GM18907 (cell line): Measurements from ENCODE around the gene FADS6.
"Not testable (repeated sequence)": the region's sequence is repeated elsewhere in the genome, so short reads cannot be mapped to it uniquely, and the experiment has no call there.

ENCODE experiments used
- ATAC-seq: cut with Tn5 transposase; IDR thresholded peaks from one replicate; pipeline ENCODE4 v1.9.1; 2021; ENCODE audit warnings: mild to moderate bottlenecking, moderate library complexity; ENCODE audit not compliant: unreplicated experiment

The FADS6 gene

DNA sequence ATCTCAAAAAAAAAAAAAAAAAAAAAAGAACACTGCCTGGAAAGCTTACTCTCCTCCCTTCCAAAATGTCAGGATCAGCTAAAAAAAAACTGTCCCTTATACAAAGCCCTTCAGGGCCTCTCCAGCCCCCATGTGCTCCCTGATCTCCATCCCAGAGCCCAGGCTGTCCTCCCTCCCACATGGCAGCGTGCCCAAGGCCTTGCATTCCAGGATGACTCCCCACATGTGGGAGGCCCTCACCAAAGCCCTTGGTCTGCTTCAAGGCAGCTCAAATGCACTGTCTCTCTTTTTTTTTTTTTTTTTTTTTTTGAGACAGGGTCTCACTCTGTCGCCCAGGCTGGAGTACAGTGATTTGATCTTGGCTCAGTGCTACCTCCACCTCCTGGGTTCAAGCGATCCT lies 22.9 kb downstream of the FADS6 start:
- no peak for ATAC-seq

DNA sequence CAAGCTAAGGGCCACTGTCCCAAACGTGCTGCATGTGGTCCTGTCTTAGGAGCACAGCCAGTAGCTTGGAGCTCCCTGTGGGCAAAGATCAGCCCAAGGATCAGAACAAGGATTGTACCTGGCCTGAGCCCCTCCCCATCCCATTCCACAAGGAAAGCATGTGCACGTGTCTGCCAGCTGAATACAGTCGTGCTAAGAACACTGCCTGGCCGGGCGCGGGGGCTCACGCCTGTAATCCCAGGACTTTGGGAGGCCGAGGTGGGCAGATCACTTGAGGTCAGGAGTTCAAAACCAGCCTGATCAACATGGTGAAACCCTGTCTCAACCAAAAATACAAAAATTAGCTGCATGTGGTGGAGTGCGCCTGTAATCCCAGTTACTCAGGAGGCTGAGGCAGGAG lies 23.4 kb downstream of the FADS6 start:
- not testable (repeated sequence) for ATAC-seq

DNA sequence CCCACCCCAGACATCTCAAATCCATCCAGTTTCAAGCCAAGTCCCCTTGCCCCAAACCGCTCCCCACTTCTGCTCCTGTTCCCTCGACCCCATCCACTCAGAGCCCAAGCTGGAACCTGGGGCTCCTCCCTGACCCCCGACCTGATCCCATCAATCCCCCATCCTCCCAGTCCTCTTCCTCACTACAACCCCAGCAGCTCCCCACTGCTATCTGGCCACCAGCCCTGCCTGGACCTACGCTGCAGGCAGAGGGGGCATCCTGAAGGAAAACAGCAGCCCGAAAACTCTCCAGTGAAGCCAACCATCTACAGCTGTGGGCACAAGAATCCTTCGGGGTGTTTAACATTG lies 24.6 kb downstream of the FADS6 start:
- ATAC-seq, result no peak

DNA sequence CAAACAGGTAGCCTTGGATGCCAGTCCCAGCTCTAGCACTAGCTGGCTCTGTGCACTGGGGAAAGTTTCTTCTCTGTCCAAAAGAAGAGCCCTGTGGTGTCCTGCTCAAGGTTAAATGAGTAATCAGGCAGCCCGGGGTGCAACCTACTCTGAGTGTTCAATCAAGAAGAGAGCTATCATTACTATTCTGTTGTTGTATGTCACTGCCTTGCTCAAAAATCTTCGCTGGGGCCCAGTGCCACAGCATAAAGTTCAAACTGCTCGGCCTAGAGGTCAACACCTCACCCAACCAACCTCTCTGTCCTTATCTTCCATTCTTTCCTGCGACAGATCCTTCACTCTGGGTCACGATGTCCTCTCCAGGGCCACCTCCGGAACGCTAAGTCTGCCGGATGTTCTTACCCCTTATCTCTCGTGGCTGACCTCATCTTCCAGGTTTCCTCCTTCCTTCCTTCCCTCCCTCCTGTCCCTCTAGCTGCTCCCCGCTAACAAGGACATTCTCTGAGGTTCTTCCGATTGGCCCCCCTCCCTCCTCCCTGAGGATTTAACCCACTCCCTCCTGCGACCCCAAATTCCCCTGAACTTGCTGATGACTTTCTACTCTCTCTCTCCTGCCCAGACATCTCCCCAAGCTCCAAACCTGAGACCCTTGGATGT lies 25.1 kb downstream of the FADS6 start:
- ATAC-seq, result no peak

DNA sequence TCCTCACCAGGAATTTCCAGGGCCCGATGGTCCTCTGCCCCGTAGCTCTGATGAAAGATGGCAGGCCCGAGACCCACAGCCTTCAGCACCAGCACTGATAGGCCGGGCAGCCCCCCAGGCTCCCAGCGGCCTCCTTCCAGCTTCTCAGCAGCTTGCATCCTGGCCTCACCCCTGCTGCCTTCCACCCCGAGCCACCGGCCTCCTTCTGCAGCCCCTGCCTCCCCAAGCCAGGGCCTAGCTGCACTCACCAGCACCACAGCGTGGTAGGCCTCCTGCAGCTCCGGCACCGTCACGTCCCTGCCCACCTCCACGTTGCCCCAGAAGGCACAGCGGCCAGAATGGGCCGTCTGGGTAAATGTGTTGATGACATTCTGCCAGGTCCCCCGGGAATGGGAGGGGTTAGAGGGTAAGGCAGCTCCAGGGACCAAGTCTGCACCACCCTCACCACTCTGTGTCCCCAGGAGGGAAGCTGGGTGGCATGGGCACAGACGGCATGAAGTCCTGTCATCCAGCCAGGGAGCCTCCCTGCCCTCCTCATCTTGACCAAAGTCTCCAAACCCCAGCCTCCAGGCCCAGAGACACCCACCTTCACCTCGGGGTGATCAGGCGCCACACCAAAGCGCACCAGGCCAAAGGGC lies 27.1 kb downstream of the FADS6 start:
- ATAC-seq, result no peak

DNA sequence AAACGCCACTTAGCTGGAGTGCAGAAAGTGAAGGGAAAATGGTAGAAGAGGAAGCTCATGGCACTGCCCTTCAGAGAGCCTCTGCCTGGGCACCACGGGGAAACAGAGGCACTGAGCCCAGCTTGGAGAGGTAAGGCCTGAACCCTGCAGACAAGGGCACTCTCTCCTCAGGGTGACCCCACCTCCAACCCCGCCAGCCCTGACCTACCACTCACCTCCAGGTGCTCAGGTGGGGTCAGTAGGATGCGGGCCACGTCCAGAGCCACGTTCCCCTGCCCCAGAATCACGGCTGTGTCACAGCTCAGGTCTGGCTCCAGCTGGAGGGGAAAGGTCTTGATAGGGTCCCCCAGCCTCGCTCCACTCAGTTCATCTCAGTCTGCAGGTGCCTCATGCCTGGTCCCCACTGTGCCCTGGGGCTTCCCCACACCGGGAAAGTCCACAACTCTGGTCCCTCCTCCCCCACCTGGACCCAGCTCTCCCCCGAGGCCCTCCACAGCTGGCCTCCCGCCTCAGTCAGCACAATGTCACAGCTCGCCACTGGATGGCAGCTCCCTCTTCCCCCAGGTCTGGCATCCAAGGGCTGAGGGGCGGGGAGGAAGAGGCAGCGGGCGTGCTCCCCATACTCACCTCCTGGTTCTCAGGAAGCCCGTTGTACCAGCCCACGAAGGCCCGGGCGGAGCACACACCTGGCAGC lies 27.8 kb downstream of the FADS6 start:
- no peak for ATAC-seq

DNA sequence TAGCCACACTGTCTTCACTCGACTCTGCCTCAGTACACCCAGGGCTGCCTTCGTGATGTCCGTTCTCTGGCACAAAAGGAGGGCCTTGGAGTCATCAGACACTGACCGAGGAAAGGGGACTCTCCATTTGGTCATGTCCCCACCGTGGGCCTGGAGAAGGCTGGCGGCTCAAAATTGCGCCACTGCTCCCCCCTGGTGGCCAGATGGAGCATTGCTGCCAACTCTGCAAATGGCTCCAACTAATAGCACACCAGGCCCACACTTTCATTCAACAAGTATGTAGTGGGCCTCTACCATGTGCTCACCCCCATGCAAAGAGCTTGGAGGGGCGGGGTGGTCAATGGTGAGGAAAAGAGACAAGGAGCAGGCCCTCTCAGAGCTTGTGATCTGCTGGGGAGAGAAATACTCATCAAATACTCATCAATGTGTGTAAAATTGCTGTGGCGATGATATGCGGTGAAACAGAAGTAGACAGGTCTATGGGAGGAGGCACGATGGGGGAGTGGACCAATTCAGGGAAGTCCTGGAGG lies 28.5 kb downstream of the FADS6 start:
- no peak for ATAC-seq

DNA sequence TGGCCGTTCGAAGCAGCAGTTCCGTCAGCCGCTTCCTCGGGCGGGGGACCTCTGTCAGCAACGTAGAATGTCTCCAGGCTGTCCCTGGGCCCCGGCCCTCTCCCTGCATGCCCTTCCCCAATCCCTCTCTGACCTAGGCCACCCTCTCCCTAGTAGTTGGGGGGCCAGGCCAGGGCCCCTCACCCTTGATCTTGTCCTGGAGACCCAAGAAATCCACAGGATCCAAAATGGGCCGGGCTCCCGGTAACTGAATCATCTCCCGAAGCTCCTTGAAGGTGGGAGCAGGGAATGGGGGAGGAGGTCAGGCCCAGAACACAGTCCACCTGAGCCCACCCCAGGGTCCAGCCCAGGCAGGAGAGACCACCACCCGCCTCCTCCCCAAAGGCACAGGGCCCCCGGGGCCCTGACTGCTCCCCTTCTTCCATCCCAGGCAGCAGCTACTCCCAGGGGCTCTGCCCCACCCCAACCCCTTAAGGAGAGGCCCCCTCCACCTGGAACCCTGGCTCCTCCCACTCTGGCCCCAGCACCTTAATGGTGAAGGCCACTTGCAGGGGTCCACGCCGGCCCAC lies 29.1 kb downstream of the FADS6 start:
- ATAC-seq, result no peak

DNA sequence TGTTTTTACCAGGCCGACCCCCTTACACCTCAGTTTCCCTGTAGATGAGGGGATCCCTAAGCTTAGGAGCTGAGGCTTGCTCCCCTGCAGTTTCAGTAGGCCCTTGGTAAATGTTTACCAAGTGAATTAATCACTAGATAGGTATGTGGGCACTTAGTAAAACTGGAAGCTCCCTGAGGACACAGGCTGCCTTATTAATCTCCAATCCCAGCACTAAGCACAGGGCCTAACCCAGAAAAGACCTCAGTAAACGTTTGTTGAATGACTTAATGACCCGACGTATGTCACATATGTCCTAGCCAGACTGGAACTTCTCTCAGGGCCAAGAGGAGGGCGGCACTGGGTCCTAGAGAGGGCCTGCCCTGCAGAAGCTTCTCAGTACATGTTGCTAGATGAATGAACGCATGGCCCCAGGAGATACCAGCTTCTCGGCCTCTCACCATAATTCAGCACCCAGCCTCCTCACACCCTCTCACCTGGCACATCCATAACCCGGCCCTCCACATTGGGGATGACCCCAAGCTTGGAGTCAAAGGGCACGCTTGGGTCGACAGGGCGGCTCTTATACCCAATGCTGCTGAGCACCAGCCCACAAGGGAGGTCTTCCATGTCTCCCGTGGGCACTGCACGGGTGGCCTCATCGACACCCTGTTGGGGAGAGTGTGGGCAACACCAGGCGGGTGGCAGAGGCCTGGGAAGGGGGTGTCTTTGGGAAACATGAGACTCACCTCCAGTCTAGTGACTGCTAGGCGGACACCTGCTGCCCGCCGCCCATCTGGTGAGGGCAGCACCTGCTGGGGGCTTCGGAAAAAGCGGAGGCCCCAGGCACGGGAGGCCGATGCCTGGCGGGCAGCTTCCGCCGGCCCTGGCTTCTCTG lies 29.8 kb downstream of the FADS6 start:
- ATAC-seq, result no peak

DNA sequence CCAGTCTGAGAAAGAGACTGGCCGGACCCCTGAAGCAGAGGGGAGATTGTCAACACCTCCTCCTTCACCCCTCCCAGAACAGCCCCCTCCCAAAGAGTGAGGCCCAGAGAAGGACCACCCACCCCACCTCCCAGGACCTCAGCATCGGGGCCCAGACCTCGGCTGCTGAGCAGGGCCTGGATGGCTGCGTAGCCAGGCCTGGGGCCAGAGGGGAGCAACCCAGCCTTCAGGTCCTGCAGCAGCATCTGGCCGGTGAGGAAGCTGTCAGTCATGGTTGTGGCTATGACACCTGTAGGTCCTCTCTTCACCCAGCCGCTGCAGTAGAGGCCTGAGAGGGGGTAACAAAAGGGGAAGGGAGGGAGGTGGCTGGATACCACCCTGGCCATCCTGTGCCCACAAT lies 30.5 kb downstream of the FADS6 start:
- no peak for ATAC-seq

DNA sequence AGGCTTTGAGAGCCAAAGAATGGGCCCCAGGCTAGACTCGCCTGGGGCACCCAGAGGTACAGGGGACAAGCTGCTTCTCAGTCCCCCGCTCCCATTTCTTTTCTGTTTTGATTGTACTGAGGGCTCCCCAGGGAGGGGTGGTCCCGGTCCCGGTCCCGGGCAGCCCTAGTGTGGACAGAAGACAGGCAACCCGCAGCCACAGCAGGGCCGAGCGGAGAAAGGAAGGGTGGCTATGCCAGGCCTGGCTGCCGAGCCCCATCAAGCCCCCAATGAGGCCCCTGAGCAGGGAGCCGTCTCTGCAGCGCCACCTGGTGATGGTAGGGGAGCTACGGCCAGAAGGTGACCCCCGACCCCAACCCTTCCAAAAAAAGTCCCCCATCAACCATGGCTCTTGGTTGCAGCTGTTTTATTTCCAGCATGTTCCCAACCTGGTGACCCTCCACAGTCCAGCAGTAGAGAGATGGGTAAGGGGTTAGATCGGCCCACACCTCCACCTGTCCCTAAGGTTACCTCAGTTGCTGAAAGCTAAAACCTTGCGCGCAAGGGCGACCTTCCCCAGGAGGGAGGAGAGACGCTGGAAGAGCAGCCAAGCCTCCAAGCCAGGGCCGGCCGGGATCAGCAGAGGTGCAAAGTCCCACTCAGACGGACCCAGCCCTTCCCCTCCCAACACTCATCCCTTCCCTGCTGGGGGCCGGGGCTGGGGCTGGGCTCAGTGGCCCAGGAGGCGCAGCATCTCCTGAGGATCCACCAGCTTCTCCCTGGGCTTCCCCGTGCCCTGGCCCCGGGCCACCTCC lies 31.1 kb downstream of the FADS6 start:
- ATAC-seq, result no peak

DNA sequence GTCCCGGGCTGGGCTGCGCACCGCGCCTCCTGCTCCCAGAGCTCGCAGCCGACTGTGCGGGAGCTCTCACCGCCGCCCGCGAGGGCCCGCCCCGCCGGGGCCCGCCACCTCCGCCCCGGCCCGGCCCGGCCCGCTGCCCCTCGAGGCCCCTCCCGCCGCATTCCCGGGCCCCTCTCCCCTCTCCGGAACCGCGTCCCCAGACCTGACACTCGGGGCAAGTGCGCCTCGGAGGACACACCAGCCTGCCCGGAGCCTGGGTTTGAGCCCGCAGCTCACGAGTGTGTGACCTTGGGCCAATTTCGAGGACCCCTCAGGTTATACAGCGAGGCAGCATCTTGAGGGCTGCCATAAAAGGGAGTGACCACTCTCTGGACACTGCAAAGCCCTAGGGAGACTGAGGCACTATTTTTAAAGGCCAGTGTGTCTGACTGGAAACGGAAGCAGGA lies 31.7 kb downstream of the FADS6 start:
- no peak for ATAC-seq

DNA sequence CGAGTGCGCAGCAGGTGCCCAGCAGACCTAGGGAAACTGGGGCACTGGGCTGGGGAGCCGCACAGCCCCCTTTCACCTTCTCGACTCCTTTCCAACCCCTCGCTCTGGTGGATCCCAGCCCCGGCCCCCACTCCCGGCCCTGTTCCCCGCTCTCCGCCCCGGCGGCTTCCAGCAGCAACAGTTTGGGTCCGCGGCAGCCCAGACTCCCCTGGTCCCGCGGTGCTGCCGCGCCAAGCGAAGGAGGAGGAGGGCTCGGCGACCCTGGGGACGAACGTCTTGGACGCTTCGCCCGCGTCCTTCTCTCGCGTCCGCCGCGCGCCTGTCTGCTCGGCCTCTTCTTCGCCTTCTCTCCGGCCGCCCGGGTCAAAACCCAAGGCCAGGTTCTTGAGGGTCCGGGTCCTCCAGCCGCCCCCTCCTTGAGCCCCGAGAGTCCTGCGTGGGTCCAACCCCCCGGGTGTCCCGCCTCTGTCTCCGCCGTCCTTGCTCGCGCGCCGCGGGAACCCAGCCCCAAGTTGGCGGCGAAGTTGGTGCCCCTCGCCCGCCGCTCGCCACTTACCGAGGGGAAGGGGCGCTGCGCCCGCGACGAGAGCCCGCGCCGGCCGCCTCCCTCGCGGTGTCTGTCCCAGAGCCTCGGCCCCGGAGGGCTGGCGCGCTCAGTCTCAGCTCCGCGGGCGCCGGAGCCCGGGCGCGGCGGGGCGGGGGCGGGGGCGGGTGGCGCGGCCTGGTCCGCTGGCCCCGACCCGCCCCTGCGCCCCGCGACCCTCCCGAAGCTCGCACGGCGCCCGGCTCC lies 32.4 kb downstream of the FADS6 start:
- no peak for ATAC-seq

DNA sequence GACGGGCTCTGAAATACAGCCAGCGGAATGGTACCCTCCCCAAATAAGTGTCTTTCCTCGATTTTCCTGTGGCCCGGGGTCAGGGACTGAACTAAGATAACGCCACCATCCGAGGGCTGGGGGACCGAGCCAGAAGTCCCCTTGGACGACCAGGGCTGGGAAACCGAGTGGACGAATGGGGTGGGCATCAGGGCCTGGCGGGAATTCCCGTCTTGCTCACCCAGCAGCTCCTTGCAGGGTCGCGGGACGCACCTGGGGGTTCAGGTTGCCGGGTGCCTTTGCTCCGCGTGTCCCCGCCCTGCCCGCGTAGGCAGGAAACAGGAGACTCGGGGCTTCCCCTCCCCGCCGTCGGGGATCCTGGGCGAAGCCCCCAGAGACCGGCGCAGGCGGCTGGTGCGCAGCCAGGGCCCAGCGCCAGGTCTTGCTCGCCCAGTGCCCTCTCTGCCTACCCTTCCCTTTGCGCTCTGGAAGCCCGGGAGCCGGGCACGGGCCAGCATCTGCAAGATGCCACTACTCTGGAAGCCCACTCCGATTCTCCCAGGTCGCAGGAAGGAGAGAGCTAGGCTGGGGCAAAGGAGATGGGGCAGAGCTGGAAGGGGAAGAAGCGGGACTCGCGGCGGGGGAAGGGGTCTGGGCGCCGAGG lies 33.1 kb downstream of the FADS6 start:
- ATAC-seq, result no peak

DNA sequence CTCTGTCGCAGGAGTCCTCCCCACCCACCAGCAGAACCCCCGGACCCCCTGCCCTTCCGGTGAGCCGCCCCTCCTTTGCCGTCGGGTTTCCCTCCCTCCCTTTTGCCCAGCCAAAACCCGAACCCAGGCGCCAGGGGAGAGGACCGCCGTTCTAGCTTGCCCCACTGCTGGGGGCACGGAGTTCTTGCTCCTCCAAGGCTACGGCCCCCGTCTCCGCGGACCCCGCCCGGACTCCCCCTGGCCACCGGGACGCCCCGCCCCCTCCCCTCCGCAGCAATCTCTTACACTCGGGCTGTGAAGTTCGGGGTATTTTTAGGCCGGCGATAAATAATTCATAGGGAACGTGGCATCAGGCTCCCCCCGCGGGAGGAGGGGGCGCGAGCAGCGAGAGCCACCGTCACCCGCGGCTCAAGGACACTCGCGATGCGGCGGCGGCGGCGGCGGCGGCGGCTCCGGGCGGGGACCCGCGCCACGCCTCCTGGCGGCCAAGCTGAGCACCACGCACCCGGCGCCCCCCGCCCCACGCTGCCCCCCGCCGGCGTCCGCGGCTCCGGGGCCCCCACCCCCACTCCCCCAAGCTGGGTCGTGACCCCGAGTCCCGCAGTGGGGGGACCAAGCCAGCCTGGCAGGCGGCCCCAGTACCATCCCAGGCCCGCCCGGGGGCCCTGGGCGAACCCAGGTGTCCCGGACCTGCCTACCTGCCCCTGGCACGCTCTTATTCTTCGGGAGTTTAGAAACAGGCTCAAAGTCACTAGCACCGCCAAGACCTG lies 33.8 kb downstream of the FADS6 start, which contains the start of gene GRIN2C:
Gene GRIN2C (minus strand): TSS at position 427 of the 770 bp plus-strand sequence. CDS start 4,793 bp downstream, outside the sequence.
- ATAC-seq, result no peak

DNA sequence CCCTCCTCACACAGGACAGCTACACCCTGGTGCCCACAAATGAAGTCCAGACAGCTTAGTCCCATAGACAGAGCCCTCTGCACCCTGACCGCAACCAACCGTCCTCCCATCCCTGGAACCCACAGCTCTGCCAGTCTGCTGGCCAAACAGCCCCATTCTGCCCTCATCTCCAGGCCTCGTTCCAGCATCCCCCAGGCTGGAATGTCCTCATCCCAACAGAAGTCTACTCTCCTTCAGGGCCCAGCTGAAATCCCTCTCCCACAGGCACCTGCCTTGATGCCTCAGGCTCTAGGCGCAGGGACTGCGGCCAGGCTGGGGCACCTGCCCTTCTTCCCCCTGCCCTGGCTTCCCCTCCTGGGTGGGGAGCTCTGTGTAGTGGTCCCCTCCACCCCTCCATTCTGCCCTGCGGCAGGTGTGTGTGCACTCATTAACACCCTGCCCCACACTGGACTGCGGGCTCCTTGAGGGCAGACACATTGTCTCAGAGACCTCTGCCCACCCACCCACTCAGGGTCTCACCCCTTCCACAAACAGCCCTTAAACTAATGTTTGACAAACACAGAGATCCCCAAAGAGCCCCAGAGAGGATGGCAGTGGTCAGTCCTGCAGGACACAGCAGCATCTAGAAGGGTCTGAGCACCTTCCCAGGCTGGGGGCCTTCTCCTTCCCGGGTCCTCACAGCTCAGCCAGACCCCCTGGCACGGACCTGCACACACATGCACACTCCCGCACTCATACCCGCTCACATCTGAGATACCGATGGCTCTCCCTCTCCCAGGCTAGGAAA lies 34.6 kb downstream of the FADS6 start:
- ATAC-seq, result no peak

DNA sequence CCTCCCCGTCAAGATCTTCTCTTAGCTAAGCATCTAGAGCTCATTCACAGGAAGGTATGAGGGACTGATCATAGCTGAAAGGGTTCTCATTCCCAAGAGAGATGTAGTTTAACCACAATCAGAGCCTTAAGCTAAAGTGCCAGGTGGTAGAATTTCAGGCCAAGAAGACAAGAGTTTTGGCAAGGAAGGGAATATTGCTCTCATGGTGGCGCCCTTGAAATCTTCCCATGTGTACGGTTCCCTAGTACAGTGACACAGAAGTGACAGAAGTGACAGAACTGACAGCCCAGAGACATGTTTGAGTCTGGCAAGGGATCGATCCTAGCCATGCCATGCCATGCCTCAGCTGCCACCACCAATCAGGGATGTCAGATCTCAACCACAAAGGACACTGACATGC lies 36.2 kb downstream of the FADS6 start:
- ATAC-seq, result no peak
